Measurements from ENCODE around the gene SLC34A3.

Gene SLC34A3

GRCh38 chr9:137272241-137273094 lies 41.8 kb downstream of the SLC34A3 start:
- TF ChIP-seq, protein P1, sequence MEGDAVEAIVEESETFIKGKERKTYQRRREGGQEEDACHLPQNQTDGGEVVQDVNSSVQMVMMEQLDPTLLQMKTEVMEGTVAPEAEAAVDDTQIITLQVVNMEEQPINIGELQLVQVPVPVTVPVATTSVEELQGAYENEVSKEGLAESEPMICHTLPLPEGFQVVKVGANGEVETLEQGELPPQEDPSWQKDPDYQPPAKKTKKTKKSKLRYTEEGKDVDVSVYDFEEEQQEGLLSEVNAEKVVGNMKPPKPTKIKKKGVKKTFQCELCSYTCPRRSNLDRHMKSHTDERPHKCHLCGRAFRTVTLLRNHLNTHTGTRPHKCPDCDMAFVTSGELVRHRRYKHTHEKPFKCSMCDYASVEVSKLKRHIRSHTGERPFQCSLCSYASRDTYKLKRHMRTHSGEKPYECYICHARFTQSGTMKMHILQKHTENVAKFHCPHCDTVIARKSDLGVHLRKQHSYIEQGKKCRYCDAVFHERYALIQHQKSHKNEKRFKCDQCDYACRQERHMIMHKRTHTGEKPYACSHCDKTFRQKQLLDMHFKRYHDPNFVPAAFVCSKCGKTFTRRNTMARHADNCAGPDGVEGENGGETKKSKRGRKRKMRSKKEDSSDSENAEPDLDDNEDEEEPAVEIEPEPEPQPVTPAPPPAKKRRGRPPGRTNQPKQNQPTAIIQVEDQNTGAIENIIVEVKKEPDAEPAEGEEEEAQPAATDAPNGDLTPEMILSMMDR (IDR thresholded peaks at IDR 0.05; ENCODE audit: low read depth, low read length, missing control alignments): no peak
- DNase-seq (ENCODE audit: low read depth): no peak
- no peak overlapping the region for H3K4me3 ChIP-seq (ENCODE audit: low read depth, low read length)

DNA sequence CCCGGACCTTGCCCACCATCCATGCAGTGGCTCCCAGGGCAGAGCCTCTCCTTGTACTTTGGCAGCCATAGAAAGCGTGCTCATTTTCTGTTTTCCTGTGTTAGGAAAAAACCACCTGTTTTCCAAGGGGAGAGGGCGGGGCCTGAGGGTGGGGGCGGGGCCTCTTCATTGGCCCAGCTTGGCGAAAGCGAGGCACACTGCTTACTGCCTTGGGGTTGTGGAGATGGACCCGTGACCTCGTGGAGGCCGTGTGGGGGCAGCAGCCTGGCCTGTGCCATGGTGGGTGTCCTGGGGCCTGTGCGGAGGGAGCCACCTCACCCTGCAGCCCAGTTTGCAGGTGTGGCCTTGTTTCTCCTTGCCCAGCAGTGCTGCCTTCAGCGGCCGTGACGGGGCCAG lies 42.4 kb downstream of the SLC34A3 start:
- DNase-seq (ENCODE audit: low read depth): no peak
- TF ChIP-seq, protein P1 (IDR thresholded peaks at IDR 0.05; ENCODE audit: low read depth, low read length, missing control alignments): no peak
- no peak overlapping the region for H3K4me3 ChIP-seq (ENCODE audit: low read depth, low read length)

DNA sequence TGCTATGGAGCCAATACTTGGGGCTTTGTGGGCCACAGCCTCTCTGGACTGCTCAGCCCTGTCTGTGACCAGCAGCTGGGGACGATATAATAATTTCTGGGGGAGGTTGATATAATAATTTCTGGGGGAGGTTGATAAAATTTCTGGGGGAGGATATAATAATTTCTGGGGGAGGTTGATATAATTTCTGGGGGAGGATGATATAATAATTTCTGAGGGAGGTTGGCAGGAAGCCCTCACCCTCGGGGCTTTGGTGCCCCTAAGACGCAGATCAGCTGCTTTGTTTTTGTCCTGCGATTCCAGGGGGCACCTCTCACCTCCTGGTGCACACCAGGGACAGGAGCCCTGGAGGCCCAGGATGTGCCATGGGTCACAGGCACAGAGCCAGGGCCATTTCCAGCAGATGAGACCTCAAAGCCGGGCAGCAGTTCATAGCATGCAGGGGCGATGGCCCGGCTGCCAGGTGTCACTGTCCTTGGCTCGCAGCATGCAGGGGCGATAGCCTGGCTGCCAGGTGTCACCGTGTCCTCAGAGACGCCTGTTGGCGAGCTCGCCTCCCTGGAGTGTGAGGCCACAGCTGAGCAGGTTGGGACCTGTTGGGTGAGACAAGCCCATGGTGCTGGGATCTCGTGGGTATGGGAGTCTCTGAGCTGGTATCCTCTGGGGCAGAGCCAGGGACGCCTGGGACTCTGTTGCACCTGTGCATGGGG lies 43.1 kb downstream of the SLC34A3 start:
- TF ChIP-seq, protein P1 (IDR thresholded peaks at IDR 0.05; ENCODE audit: low read depth, low read length, missing control alignments): no peak
- no peak overlapping the region for H3K4me3 ChIP-seq (ENCODE audit: low read depth, low read length)

GRCh38 chr9:137275203-137275587 lies 44.5 kb downstream of the SLC34A3 start:
- H3K4me3 ChIP-seq (ENCODE audit: low read depth, low read length): no peak overlapping the region
- no peak for DNase-seq (ENCODE audit: low read depth)
- TF ChIP-seq, protein P1 (IDR thresholded peaks at IDR 0.05; ENCODE audit: low read depth, low read length, missing control alignments): no peak

More for the DNA sequence above, 43.1 kb downstream of the SLC34A3 start:
- DNase-seq (ENCODE audit: low read depth): no peak

- no peak overlapping the region for H3K4me3 ChIP-seq (ENCODE audit: low read depth, low read length)
- TF ChIP-seq, protein P1 (IDR thresholded peaks at IDR 0.05; ENCODE audit: low read depth, low read length, missing control alignments): no peak
- no peak for DNase-seq (ENCODE audit: low read depth)
Observed at GRCh38 chr9:137275588-137276472, 45.1 kb downstream of the SLC34A3 start.

DNA sequence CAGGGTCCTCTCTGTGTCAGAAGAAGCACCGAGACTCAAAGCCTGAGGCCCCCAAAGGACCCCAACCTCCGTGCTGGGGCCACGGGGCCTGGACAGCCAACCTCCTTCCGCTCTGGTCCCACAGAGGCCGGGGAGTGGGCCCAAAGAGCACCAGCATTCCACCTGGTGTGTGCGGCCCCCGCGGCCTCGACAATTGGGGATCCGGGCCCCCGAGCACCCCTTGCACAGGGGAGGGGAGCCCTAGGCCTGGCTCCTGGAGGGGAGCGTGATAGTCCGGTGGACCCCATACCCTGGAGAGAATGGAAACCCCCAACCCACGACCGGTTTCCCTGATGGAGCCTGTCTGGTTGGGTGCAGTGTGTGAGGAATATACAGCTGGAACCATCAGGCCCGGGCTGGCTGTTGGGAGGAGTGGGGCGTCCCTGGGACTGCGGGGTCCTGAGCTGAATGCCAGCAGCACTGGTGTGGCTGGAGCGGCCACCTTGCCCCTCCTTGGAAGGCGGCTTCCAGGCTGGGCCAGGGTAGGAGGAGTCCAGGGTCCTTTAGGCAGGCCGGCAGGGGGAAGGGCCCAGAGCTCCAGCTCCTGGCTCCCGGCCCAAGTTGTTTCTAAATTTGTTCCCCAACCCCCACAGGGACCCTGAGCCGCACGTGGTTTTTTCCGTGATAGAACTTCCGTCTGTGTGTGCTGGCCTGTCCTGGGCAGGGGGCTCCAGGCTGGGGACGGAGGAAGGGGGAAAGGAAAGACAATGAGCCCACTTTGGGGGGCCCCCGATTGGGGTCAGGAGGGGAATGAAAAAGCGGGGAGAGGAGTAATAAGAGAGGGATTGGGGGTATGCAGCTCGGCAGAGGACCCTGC lies 46.0 kb downstream of the SLC34A3 start:
- DNase-seq (ENCODE audit: low read depth): no peak
- peak overlapping the region; percentile 69 for H3K4me3 ChIP-seq (ENCODE audit: low read depth, low read length)
- TF ChIP-seq, protein P1 (IDR thresholded peaks at IDR 0.05; ENCODE audit: low read depth, low read length, missing control alignments): no peak

Measured in GM12864 (cell line).